PFSK-1 (cell line): ENCODE data around the gene B4GALT2.

Experiments
- FOXP2 ChIP-seq: optimal IDR thresholded peaks from 2 replicates; pipeline ENCODE3; 2011; ENCODE audit warnings: borderline replicate concordance, control low read depth, inconsistent platforms; ENCODE audit not compliant: insufficient read depth; ENCODE audit errors: extremely low read length, extremely low read depth
- POLR2AphosphoS5 ChIP-seq: IDR thresholded peaks from 2 replicates; pipeline ENCODE4 v1.6.1; 2012; ENCODE audit warnings: low read depth, mild to moderate bottlenecking, control low read depth, low read length, moderate library complexity
- SIN3A ChIP-seq: IDR thresholded peaks from 2 replicates; pipeline ENCODE4 v1.6.1; 2012; ENCODE audit warnings: mild to moderate bottlenecking, low read length, moderate library complexity, borderline replicate concordance; ENCODE audit not compliant: insufficient read depth
- TAF1 ChIP-seq: IDR thresholded peaks from 2 replicates; pipeline ENCODE4 v1.6.1; 2012; ENCODE audit warnings: low read length, control low read depth, borderline replicate concordance; ENCODE audit not compliant: insufficient read depth
- TF ChIP-seq, protein P1 (sequence below), 2 experiments: IDR thresholded peaks; 2 replicates each; pipeline versions ENCODE4 v1.6.1 to v1.8.0; 2011 to 2012; ENCODE audit warnings: low read depth in 2 of 2, low read length in 2 of 2, control low read depth in 1 of 2, inconsistent platforms in 1 of 2, mild to moderate bottlenecking in 1 of 2, moderate library complexity in 1 of 2; ENCODE audit not compliant: insufficient read depth in 1 of 2

DNA sequence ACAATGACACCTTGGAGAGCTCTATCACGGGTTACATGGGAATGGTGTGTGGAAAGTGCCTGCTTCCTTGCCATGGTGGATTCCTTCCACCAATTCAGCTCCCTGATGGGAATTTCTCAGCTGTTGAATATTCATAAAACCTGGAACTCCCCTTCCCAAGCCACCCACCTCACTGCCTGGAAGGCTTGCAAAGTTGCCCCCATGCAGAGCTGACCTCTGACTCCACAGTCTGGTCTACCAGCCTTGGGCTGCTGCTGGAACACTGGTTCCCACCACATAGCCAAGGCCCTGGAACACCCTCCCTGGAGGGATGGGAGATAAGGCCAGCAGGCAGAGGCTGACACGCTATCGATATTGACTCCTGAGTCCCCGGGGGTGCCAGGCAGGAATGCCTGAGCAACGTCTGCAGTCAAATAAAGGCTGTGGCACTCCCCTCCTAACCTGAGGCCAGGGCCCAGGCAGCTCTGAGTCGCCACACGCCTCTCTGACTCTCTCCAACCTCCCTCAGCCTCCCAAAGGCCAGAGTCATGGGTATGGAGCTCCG is 21.2 kb downstream of the B4GALT2 start:
- TF ChIP-seq, protein P1, sequence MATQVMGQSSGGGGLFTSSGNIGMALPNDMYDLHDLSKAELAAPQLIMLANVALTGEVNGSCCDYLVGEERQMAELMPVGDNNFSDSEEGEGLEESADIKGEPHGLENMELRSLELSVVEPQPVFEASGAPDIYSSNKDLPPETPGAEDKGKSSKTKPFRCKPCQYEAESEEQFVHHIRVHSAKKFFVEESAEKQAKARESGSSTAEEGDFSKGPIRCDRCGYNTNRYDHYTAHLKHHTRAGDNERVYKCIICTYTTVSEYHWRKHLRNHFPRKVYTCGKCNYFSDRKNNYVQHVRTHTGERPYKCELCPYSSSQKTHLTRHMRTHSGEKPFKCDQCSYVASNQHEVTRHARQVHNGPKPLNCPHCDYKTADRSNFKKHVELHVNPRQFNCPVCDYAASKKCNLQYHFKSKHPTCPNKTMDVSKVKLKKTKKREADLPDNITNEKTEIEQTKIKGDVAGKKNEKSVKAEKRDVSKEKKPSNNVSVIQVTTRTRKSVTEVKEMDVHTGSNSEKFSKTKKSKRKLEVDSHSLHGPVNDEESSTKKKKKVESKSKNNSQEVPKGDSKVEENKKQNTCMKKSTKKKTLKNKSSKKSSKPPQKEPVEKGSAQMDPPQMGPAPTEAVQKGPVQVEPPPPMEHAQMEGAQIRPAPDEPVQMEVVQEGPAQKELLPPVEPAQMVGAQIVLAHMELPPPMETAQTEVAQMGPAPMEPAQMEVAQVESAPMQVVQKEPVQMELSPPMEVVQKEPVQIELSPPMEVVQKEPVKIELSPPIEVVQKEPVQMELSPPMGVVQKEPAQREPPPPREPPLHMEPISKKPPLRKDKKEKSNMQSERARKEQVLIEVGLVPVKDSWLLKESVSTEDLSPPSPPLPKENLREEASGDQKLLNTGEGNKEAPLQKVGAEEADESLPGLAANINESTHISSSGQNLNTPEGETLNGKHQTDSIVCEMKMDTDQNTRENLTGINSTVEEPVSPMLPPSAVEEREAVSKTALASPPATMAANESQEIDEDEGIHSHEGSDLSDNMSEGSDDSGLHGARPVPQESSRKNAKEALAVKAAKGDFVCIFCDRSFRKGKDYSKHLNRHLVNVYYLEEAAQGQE (IDR thresholded peaks at IDR 0.05; ENCODE audit: insufficient read depth in 1 of 2, low read depth in 2 of 2, low read length in 2 of 2), result no peak
- no peak for TF ChIP-seq SIN3A
- TF ChIP-seq TAF1, result no peak
- no peak for TF ChIP-seq POLR2AphosphoS5
- TF ChIP-seq FOXP2, result no peak
